K562 treated with DMSO at 1 percent for 48 hours (cell line): ENCODE results near the gene DDX6. TPM values are rescaled to one million over a fixed set of nuclear protein-coding genes. Genes with fewer than 3 reads are reported as not detected.

Experiments
- total RNA-seq: library from RNA; unstranded; fragments of 300-600 nt; gene quantifications from 2 replicates; pipeline ENCODE4 v1.2.3, GENCODE V29; 2022; ENCODE audit warnings: low replicate concordance; ENCODE audit errors: extremely low read depth

The DDX6 gene
- total RNA-seq: not detected in 2 replicates

GRCh38 chr11:118791111-118791960, at the start of gene DDX6:
DDX6 (minus strand) TSS chr11:118791164; CDS start chr11:118786251, 4,913 bp downstream.

Other genes with a start within 250 kb of the DDX6 start
- not detected in 2 replicates for gene IFT46, start 225.2 kb downstream of the DDX6 start, total RNA-seq
- 94.5 TPM in 1 of 2 replicates, not detected in the other for gene ARCN1, start 218.8 kb downstream of the DDX6 start, total RNA-seq
- gene PHLDB1, start 183.5 kb downstream of the DDX6 start, total RNA-seq: not detected in 2 replicates
- gene TREH, start 111.5 kb downstream of the DDX6 start, total RNA-seq: not detected in 2 replicates
- gene CXCR5, start 92.7 kb upstream of the DDX6 start, total RNA-seq: not detected in 2 replicates
- gene BCL9L, start 134.8 kb upstream of the DDX6 start, total RNA-seq: not detected in 2 replicates
- gene UPK2, start 165.1 kb upstream of the DDX6 start, total RNA-seq: not detected in 2 replicates
- not detected in 2 replicates for gene FOXR1, start 180.6 kb upstream of the DDX6 start, total RNA-seq
- gene CENATAC, start 207.0 kb upstream of the DDX6 start, total RNA-seq: not detected in 2 replicates
- gene RPS25, start 227.2 kb upstream of the DDX6 start, total RNA-seq: 1,144 TPM in 1 of 2 replicates, not detected in the other
- not detected in 2 replicates for gene TRAPPC4, start 227.6 kb upstream of the DDX6 start, total RNA-seq
- gene SLC37A4, start 239.7 kb upstream of the DDX6 start, total RNA-seq: not detected in 2 replicates